ENCODE measurements around the gene NDUFB5.
A peak's percentile ranks its signal among the peaks of the same experiment; 100 is the strongest.

The NDUFB5 gene

GRCh38 chr3:179653096-179653797 is 48.7 kb downstream of the NDUFB5 start:
- H3K9me3 Mint-ChIP-seq: peaks cover 0 to 2% of the 10 kb centered on the region in 2 donors
- H3K27ac Mint-ChIP-seq: peak overlapping the region; percentile 98
- peak; percentile 72 to 75 for ATAC-seq (replicated peaks)
- H3K4me3 Mint-ChIP-seq: peak overlapping the region; percentile 89 to 96
- peaks cover 8 to 10% of the 10 kb centered on the region in 2 donors for H3K36me3 Mint-ChIP-seq
- no peaks in the 10 kb centered on the region for H3K27me3 Mint-ChIP-seq
- peak; percentile 51 for DNase-seq
- peaks cover 23 to 35% of the 10 kb centered on the region in 2 donors for H3K4me1 Mint-ChIP-seq

DNA sequence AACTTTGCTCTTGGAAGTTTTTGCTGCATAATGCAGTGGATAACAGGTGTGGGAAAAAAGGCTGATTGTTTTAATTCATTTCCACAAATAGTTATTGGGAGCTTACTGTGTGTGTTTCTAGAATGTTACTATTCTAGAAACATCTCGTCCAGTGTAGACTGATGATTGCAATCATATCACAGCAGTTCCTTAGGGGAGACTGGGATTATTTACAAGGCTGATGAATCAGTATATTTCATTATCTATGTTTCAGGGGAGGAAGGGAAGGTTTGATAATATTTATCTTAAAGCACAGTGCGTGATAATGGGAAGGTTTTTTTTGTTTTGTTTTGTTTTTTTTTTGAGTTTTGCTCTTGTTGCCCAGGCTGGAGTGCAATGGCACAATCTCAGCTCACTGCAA is 50.6 kb downstream of the NDUFB5 start:
- peaks cover 8 to 10% of the 10 kb centered on the region in 2 donors for H3K36me3 Mint-ChIP-seq
- no peak for ATAC-seq (replicated peaks)
- H3K4me1 Mint-ChIP-seq: peaks cover 25 to 39% of the 10 kb centered on the region in 2 donors
- DNase-seq: no peak
- peak overlapping the region; percentile 4 for H3K27ac Mint-ChIP-seq
- peak overlapping the region in 1 of 2 donors; percentile 14 for H3K4me3 Mint-ChIP-seq
- H3K27me3 Mint-ChIP-seq: no peaks in the 10 kb centered on the region
- H3K9me3 Mint-ChIP-seq: peaks cover 0 to 2% of the 10 kb centered on the region in 2 donors

GRCh38 chr3:179658606-179659005 is 54.0 kb downstream of the NDUFB5 start:
- H3K27ac Mint-ChIP-seq: no peak overlapping the region

GRCh38 chr3:179660872-179661271 is 56.3 kb downstream of the NDUFB5 start:
- ATAC-seq (replicated peaks) (no peak), DNase-seq (no peak)
- no peak overlapping the region for H3K27ac Mint-ChIP-seq
- H3K27me3 Mint-ChIP-seq: no peaks in the 10 kb centered on the region
- no peak overlapping the region for H3K4me3 Mint-ChIP-seq
- H3K4me1 Mint-ChIP-seq: peaks cover 11 to 12% of the 10 kb centered on the region in 2 donors
- peaks cover 4 to 13% of the 10 kb centered on the region in 2 donors for H3K36me3 Mint-ChIP-seq
- no peaks in the 10 kb centered on the region for H3K9me3 Mint-ChIP-seq

More at GRCh38 chr3:179658606-179659005, 54.0 kb downstream of the NDUFB5 start:
- ATAC-seq (replicated peaks) (no peak), DNase-seq (no peak)
- peaks cover 8 to 12% of the 10 kb centered on the region in 2 donors for H3K36me3 Mint-ChIP-seq
- H3K4me1 Mint-ChIP-seq: peaks cover 19 to 22% of the 10 kb centered on the region in 2 donors
- no peaks in the 10 kb centered on the region for H3K27me3 Mint-ChIP-seq
- H3K4me3 Mint-ChIP-seq: no peak overlapping the region
- no peaks in the 10 kb centered on the region for H3K9me3 Mint-ChIP-seq

DNA sequence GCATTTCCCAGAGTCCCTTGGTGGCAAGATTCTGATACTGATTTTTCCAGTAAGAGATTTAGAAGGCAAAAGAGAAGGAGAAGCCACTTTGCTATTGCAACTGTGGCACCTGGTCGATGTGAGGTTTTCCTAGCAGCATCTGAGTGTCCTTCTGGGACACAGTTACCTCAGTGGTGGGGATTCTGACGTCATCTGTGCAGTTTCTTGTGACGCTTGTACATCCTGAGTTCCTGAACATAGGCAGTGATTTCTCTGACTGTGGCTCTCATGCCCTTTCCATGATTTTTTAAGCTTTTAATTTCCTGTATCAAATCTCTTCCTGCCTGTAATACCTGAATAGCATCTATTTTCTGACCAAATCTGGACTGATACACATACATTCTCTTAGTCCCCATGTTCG is 57.2 kb downstream of the NDUFB5 start:
- ATAC-seq (replicated peaks) (no peak), DNase-seq (no peak)
- Mint-ChIP-seq H3K9me3 (no peaks in the 10 kb centered on the region), H3K4me1 (peaks cover 14 to 16% of the 10 kb centered on the region in 2 donors), H3K27me3 (no peaks in the 10 kb centered on the region), H3K36me3 (peaks cover 2 to 8% of the 10 kb centered on the region in 2 donors), H3K4me3 (no peak overlapping the region), H3K27ac (no peak overlapping the region)

DNA sequence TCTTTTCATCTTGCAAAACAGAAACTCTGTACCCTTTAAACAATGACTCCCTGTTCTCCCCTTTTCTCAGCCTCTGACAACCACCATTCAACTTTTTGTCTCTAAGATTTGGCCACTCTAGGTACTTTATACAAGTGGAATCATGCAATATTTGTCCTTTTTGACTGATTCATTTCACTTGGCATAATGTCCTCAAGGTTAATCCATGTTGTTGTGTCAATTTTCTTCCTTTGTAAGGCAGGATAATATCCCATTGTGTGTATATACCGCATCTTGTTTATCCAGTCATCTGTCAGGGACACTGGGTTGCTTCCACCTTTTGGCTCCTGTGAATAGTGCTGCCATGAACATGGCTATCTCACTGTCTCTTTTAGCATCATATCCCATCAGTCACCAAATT is 58.5 kb downstream of the NDUFB5 start:
- no peak for DNase-seq
- Mint-ChIP-seq H3K36me3 (peaks cover 2 to 7% of the 10 kb centered on the region in 2 donors), H3K9me3 (no peaks in the 10 kb centered on the region), H3K4me3 (no peak overlapping the region), H3K27me3 (no peaks in the 10 kb centered on the region), H3K4me1 (peaks cover 14 to 18% of the 10 kb centered on the region in 2 donors), H3K27ac (no peak overlapping the region)
- ATAC-seq (replicated peaks): no peak

DNA sequence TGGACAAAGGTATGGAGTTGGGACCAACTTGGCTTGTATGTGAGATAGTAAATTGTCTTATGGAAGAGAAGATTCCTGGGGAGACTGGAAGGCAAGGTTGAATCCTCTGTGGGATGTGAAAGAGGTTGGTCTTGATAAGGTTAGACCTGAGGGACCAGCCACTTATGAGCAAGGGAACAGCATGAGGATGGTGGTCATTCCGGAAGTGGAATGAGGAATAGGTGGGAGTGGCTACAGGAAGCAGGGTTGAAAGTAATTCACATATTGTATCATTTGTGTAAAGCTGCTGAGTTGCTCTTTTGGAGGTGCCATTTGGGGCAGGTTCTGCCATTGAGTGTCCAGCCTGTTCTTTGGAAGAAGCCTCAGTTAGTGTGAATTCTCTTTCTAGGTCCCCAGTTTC is 61.4 kb downstream of the NDUFB5 start:
- H3K27me3 Mint-ChIP-seq: no peaks in the 10 kb centered on the region
- DNase-seq (no peak), ATAC-seq (replicated peaks) (no peak)
- H3K36me3 Mint-ChIP-seq: peaks cover 4 to 13% of the 10 kb centered on the region in 2 donors
- no peaks in the 10 kb centered on the region for H3K9me3 Mint-ChIP-seq
- H3K4me3 Mint-ChIP-seq: no peak overlapping the region
- peaks cover 10 to 18% of the 10 kb centered on the region in 2 donors for H3K4me1 Mint-ChIP-seq
- no peak overlapping the region for H3K27ac Mint-ChIP-seq

DNA sequence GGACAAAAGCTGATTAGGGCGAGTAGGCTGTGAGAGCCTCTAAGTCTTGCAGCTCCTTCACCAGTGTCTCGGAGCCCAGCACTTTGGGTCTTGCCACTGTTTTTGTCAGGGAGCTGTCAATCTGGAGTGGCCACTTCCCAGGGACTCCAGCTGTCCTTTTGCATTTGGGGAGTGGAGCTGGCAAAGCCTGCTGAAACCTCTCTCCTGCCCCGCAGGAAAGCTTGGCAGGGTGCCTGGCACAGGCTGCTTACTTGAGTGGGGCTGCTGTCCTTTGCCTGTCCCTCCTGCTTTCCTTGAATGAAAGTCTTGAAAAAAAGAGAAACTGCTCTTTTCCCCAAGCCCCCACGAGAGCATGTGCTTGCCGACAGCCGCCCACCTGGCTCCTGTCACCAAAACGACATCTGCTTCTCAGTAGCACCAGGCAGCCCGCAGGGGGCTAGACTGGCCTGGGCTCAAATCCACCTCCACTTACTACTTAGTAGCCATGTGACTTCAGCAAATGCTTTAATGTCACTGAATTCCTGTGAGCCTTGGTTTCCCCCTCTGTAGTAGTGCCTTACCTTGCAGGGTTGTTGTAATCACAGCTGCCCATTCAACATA is 61.9 kb downstream of the NDUFB5 start:
- peaks cover 10 to 18% of the 10 kb centered on the region in 2 donors for H3K4me1 Mint-ChIP-seq
- H3K9me3 Mint-ChIP-seq: no peaks in the 10 kb centered on the region
- no peak for DNase-seq

DNA sequence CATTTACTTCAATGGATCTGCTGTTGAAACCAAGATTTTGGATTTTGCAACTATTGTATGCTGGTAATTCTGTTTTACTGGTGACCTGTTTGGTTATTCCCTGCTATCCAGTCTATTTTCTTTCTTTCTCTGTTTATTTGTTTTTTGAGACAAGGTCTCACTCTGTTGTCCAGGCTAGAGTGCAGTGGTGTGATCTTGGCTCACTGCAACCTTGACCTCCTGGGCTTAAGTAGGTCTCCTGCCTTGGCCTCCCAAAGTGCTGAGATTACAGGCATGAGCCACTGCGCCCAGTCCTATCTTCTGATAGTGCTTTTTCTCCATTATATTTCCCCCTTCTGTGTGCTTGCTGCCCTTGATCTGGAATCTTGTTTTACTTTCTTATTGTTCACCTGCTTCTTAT is 63.8 kb downstream of the NDUFB5 start:
- H3K4me1 Mint-ChIP-seq: peaks cover 8 to 22% of the 10 kb centered on the region in 2 donors
- H3K4me3 Mint-ChIP-seq: no peak overlapping the region
- H3K27me3 Mint-ChIP-seq: no peaks in the 10 kb centered on the region

More for the DNA sequence above, 61.9 kb downstream of the NDUFB5 start:
- Mint-ChIP-seq H3K4me3 (no peak overlapping the region), H3K27ac (no peak overlapping the region), H3K36me3 (peaks cover 4 to 13% of the 10 kb centered on the region in 2 donors), H3K27me3 (no peaks in the 10 kb centered on the region)
- ATAC-seq (replicated peaks): no peak

GRCh38 chr3:179670311-179670710 is 65.7 kb downstream of the NDUFB5 start:
- no peak overlapping the region for H3K4me3 Mint-ChIP-seq
- no peaks in the 10 kb centered on the region for H3K27me3 Mint-ChIP-seq
- ATAC-seq (replicated peaks) (no peak), DNase-seq (no peak)
- peaks cover 5 to 9% of the 10 kb centered on the region in 2 donors for H3K36me3 Mint-ChIP-seq
- H3K9me3 Mint-ChIP-seq: no peaks in the 10 kb centered on the region
- peaks cover 4 to 24% of the 10 kb centered on the region in 2 donors for H3K4me1 Mint-ChIP-seq
- no peak overlapping the region for H3K27ac Mint-ChIP-seq

More for the DNA sequence above, 63.8 kb downstream of the NDUFB5 start:
- Mint-ChIP-seq H3K27ac (no peak overlapping the region), H3K9me3 (no peaks in the 10 kb centered on the region), H3K36me3 (peaks cover 4 to 16% of the 10 kb centered on the region in 2 donors)
- DNase-seq (no peak), ATAC-seq (replicated peaks) (no peak)

DNA sequence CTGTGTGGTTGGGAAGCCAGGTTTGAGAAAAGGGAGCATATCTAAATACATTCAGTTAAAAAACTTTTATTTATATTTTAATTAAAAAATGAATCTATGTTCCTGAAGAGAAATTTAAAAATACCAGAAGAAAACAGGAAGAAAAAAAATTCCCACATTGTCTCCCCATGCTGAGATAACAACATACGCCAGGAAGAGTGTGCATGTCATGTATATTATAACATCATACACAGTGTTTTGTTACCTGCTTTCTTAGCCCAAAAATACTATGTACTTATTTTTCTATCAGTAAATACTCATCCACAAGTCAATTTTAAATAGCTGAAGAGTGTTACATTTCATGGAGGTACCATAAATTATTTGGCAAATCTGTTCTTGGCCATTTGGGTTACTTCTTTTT is 66.7 kb downstream of the NDUFB5 start:
- H3K36me3 Mint-ChIP-seq: peaks cover 5 to 13% of the 10 kb centered on the region in 2 donors
- no peak for ATAC-seq (replicated peaks)
- H3K9me3 Mint-ChIP-seq: no peaks in the 10 kb centered on the region
- peaks cover 2 to 17% of the 10 kb centered on the region in 2 donors for H3K4me1 Mint-ChIP-seq
- no peak for DNase-seq
- H3K27ac Mint-ChIP-seq: no peak overlapping the region
- no peak overlapping the region for H3K4me3 Mint-ChIP-seq
- no peaks in the 10 kb centered on the region for H3K27me3 Mint-ChIP-seq

- no peak overlapping the region for H3K27ac Mint-ChIP-seq
- H3K9me3 Mint-ChIP-seq: no peaks in the 10 kb centered on the region
- ATAC-seq (replicated peaks): no peak
Observed at GRCh38 chr3:179671747-179672242, 67.2 kb downstream of the NDUFB5 start.

GRCh38 chr3:179672918-179673317 is 68.3 kb downstream of the NDUFB5 start:
- no peaks in the 10 kb centered on the region for H3K9me3 Mint-ChIP-seq
- no peaks in the 10 kb centered on the region for H3K27me3 Mint-ChIP-seq
- peaks cover 2 to 11% of the 10 kb centered on the region in 2 donors for H3K4me1 Mint-ChIP-seq
- DNase-seq: no peak
- ATAC-seq (replicated peaks): no peak
- H3K4me3 Mint-ChIP-seq: no peak overlapping the region
- H3K36me3 Mint-ChIP-seq: peaks cover 5 to 13% of the 10 kb centered on the region in 2 donors
- no peak overlapping the region for H3K27ac Mint-ChIP-seq

More at GRCh38 chr3:179671747-179672242, 67.2 kb downstream of the NDUFB5 start:
- DNase-seq: no peak
- Mint-ChIP-seq H3K4me1 (peaks cover 2 to 14% of the 10 kb centered on the region in 2 donors), H3K27me3 (no peaks in the 10 kb centered on the region), H3K4me3 (no peak overlapping the region), H3K36me3 (peaks cover 5 to 13% of the 10 kb centered on the region in 2 donors)

DNA sequence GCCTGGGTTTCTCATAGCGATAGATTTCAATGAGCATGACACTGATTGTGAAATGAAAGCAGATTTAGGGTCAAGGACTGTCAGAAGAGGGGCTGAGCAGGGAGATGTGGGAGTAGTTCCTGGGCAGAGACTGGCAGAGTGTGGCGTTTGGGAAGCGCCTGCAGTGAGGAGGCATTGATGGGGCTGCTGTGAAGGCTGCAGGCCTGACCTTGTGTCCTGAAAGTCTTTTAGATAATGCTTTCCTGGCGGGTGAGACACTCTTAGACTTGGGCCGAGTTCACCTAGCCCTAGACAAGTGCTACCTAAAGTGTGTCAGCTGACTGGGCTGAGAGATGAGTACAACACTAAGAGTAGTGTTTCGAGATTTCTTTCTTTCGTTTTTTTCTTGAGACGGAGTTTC is 68.9 kb downstream of the NDUFB5 start:
- no peak for ATAC-seq (replicated peaks)
- peaks cover 2 to 8% of the 10 kb centered on the region in 2 donors for H3K4me1 Mint-ChIP-seq
- H3K36me3 Mint-ChIP-seq: peaks cover 5 to 13% of the 10 kb centered on the region in 2 donors
- H3K4me3 Mint-ChIP-seq: no peak overlapping the region
- no peaks in the 10 kb centered on the region for H3K27me3 Mint-ChIP-seq
- no peak overlapping the region for H3K27ac Mint-ChIP-seq
- no peak for DNase-seq
- no peaks in the 10 kb centered on the region for H3K9me3 Mint-ChIP-seq

GRCh38 chr3:179676081-179676480 is 71.5 kb downstream of the NDUFB5 start:
- peaks cover 2 to 6% of the 10 kb centered on the region in 2 donors for H3K4me1 Mint-ChIP-seq
- no peak overlapping the region for H3K4me3 Mint-ChIP-seq

More at GRCh38 chr3:179676081-179676480, 71.5 kb downstream of the NDUFB5 start:
- Mint-ChIP-seq H3K27me3 (no peaks in the 10 kb centered on the region), H3K36me3 (peaks cover 2 to 8% of the 10 kb centered on the region in 2 donors), H3K9me3 (no peaks in the 10 kb centered on the region), H3K27ac (no peak overlapping the region)
- DNase-seq: no peak
- no peak for ATAC-seq (replicated peaks)

Measured in stimulated activated naive B cell treated with anti-CD40 and anti-IgM and Interleukin-4, amounts not matched to agents 10 μg/mL and 1 μg/mL and 100 μg/mL, for 72 hours (primary cell).